ENCODE results near the gene POU2AF2.
"Not testable (repeated sequence)": the region's sequence is repeated elsewhere in the genome, so short reads cannot be mapped to it uniquely, and the experiment has no call there.

Gene POU2AF2

GRCh38 chr11:111305162-111305802, 59.8 kb downstream of the POU2AF2 start:
- DNase-seq = no peak

- no peak for DNase-seq
Observed at GRCh38 chr11:111305876-111306275, 60.4 kb downstream of the POU2AF2 start.

GRCh38 chr11:111306321-111306720, 60.8 kb downstream of the POU2AF2 start:
- no peak for DNase-seq

GRCh38 chr11:111307472-111308108, 62.1 kb downstream of the POU2AF2 start:
- DNase-seq = no peak

- DNase-seq = no peak
Observed at GRCh38 chr11:111308140-111308539, 62.6 kb downstream of the POU2AF2 start.

GRCh38 chr11:111309215-111309915, 63.8 kb downstream of the POU2AF2 start:
- DNase-seq = no peak

- no peak for DNase-seq
Observed at GRCh38 chr11:111310088-111310487, 64.6 kb downstream of the POU2AF2 start.

- DNase-seq = no peak
Observed at GRCh38 chr11:111310723-111311122, 65.2 kb downstream of the POU2AF2 start.

- no peak for DNase-seq
Observed at GRCh38 chr11:111312076-111312475, 66.6 kb downstream of the POU2AF2 start.

GRCh38 chr11:111319296-111319695, 73.8 kb downstream of the POU2AF2 start:
- no peak for DNase-seq

GRCh38 chr11:111320199-111320598, 74.7 kb downstream of the POU2AF2 start:
- not testable (repeated sequence) for DNase-seq

- no peak for DNase-seq
Observed at GRCh38 chr11:111320728-111321568, 75.4 kb downstream of the POU2AF2 start.

GRCh38 chr11:111322534-111322933, 77.0 kb downstream of the POU2AF2 start:
- no peak for DNase-seq

GRCh38 chr11:111324277-111324720, 78.8 kb downstream of the POU2AF2 start:
- DNase-seq = no peak

GRCh38 chr11:111325259-111325658, 79.7 kb downstream of the POU2AF2 start:
- DNase-seq = no peak

GRCh38 chr11:111326824-111327223, 81.3 kb downstream of the POU2AF2 start:
- no peak for DNase-seq

- DNase-seq = no peak
Observed at GRCh38 chr11:111327908-111328624, 82.5 kb downstream of the POU2AF2 start.

GRCh38 chr11:111329306-111330204, 84.0 kb downstream of the POU2AF2 start:
- no peak for DNase-seq

GRCh38 chr11:111330234-111330893, 84.8 kb downstream of the POU2AF2 start:
- DNase-seq = no peak

GRCh38 chr11:111331711-111332479, 86.4 kb downstream of the POU2AF2 start:
- DNase-seq = no peak

All from hematopoietic multipotent progenitor cell treated with erythropoietin and hydrocortisone succinate and interleukin-3 and kit ligand, for 6 days (in vitro differentiated cells).